Activated CD8-positive, alpha-beta T cell treated with anti-CD3 and anti-CD28 coated beads for 36 hours (primary cell): ENCODE results near the gene CXCL10. TPM values are rescaled to one million over a fixed set of nuclear protein-coding genes. Genes with fewer than 3 reads are reported as not detected.

Experiments
- ATAC-seq: fragments of 200-7000 bp; cut with Tn5 transposase; one replicate; pipeline ENCODE4 v1.10.0; 2021; ENCODE audit warnings: mild to moderate bottlenecking, moderate library complexity
- CTCF ChIA-PET: fragments of 350-600 bp; sonication (Branson Sonifier 250); formaldehyde crosslinking; loops from one replicate; lab custom pipeline; 2021; ENCODE audit warnings: antibody characterized with exemption; lab: Charles Lee
- POLR2A ChIA-PET: fragments of 350-600 bp; sonication (Branson Sonifier 250); formaldehyde crosslinking; loops from one replicate; lab custom pipeline; 2021; ENCODE audit warnings: antibody characterized with exemption; lab: Charles Lee
- DNase-seq: peaks from one replicate; pipeline ENCODE4 v3.0.0-alpha.2; 2020
- H3K27ac Mint-ChIP-seq: one replicate; pipeline ENCODE4 v1.8.0; 2021; ENCODE audit warnings: mild to moderate bottlenecking, mixed read lengths
- H3K27me3 Mint-ChIP-seq: one replicate; pipeline ENCODE4 v1.8.0; 2021; ENCODE audit warnings: mixed read lengths
- H3K36me3 Mint-ChIP-seq: one replicate; pipeline ENCODE4 v1.8.0; 2021; ENCODE audit warnings: low read depth, mixed read lengths
- H3K4me1 Mint-ChIP-seq: one replicate; pipeline ENCODE4 v1.8.0; 2021; ENCODE audit warnings: low read depth, mixed read lengths
- H3K4me3 Mint-ChIP-seq: one replicate; pipeline ENCODE4 v1.8.0; 2021; ENCODE audit warnings: mild to moderate bottlenecking, moderate library complexity, mixed read lengths
- H3K9me3 Mint-ChIP-seq: one replicate; pipeline ENCODE4 v1.8.0; 2021; ENCODE audit warnings: mixed read lengths
- intact Hi-C: fragments of 100-400 bp; cut with micrococcal nuclease; formaldehyde crosslinking; loops from one replicate; pipeline ENCODE4 v1.10.0; 2022
- total RNA-seq, 2 experiments: library from RNA; stranded (reverse); gene quantifications; one replicate each; pipeline ENCODE4 v1.2.3, GENCODE V29; 2021
- TF ChIP-seq, protein P1 (sequence below): fragments of 200-600 bp; IDR thresholded peaks from one replicate; pipeline ENCODE4 v1.8.0; 2022; ENCODE audit warnings: antibody characterized with exemption, mild to moderate bottlenecking

The CXCL10 gene
- total RNA-seq, 2 experiments from 2014 or later = 0.68 to 1.1 TPM

- CTCF ChIA-PET = interaction anchor here (0.7 kb wide), 1 partner anchor 118 kb away, joined by 3 read pairs; no protein-coding TSS in a partner anchor
- intact Hi-C loops = no loop called here
- no peaks in the 10 kb centered on the region for H3K4me1 Mint-ChIP-seq
Measured at GRCh38 chr4:76013540-76013939, 9.8 kb downstream of the CXCL10 start.

GRCh38 chr4:76012388-76012801 lies 10.9 kb downstream of the CXCL10 start:
- ChIA-PET CTCF (no interaction called here), POLR2A (no interaction called here)
- ATAC-seq (no peak), DNase-seq (no peak)
- Mint-ChIP-seq H3K4me3 (no peak overlapping the region), H3K27ac (no peak overlapping the region), H3K4me1 (no peaks in the 10 kb centered on the region), H3K36me3 (no peaks in the 10 kb centered on the region), H3K9me3 (no peaks in the 10 kb centered on the region), H3K27me3 (peaks cover 14% of the 10 kb centered on the region)
- TF ChIP-seq, protein P1, sequence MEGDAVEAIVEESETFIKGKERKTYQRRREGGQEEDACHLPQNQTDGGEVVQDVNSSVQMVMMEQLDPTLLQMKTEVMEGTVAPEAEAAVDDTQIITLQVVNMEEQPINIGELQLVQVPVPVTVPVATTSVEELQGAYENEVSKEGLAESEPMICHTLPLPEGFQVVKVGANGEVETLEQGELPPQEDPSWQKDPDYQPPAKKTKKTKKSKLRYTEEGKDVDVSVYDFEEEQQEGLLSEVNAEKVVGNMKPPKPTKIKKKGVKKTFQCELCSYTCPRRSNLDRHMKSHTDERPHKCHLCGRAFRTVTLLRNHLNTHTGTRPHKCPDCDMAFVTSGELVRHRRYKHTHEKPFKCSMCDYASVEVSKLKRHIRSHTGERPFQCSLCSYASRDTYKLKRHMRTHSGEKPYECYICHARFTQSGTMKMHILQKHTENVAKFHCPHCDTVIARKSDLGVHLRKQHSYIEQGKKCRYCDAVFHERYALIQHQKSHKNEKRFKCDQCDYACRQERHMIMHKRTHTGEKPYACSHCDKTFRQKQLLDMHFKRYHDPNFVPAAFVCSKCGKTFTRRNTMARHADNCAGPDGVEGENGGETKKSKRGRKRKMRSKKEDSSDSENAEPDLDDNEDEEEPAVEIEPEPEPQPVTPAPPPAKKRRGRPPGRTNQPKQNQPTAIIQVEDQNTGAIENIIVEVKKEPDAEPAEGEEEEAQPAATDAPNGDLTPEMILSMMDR = no peak
- intact Hi-C loops = no loop called here

More at GRCh38 chr4:76013540-76013939, 9.8 kb downstream of the CXCL10 start:
- Mint-ChIP-seq H3K4me3 (no peak overlapping the region), H3K9me3 (no peaks in the 10 kb centered on the region), H3K36me3 (no peaks in the 10 kb centered on the region), H3K27me3 (peaks cover 14% of the 10 kb centered on the region), H3K27ac (no peak overlapping the region)
- no peak for ATAC-seq
- no peak for DNase-seq
- POLR2A ChIA-PET = no interaction called here
- TF ChIP-seq, protein P1 = no peak

DNA sequence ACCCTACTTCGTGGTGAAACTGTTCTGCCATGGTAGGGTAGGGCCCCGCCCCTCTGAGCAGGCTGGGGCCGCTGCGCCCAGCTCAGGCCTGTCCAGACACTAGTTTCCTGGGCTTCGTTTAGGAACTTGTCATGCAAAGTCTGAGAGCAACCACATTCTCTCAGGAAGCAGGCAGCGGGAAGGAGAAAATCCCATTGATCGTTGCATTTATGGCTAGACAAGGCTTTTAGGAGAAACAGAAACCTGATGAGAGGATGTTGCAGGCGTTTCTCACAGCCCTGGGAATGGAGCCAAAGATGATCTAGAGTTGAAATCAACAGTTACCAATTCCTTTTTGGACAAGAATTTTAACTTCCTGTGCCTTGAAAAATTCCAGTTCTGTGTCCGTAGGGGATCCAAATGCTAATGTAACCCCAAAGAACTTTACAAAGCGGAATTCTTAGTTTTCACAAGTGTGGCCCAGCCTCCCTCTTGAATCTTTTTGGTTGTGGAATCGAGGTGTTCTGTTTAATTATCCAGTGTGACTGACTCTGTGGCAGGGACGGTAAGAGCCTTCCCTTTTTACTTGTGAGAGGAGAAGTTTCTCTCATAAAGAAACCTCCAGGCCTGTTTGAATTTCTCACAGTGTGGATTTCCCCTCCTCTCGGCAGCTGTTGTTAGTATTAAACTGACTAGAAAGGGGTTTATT lies 11.5 kb downstream of the CXCL10 start:
- Mint-ChIP-seq H3K4me3 (no peak overlapping the region), H3K27me3 (peaks cover 14% of the 10 kb centered on the region), H3K4me1 (no peaks in the 10 kb centered on the region), H3K36me3 (no peaks in the 10 kb centered on the region), H3K9me3 (no peaks in the 10 kb centered on the region), H3K27ac (no peak overlapping the region)
- ChIA-PET CTCF (no interaction called here), POLR2A (no interaction called here)
- no peak for DNase-seq
- TF ChIP-seq, protein P1 = no peak
- intact Hi-C loops = no loop called here
- ATAC-seq = no peak

GRCh38 chr4:76011018-76011670 lies 12.2 kb downstream of the CXCL10 start:
- TF ChIP-seq, protein P1 = no peak
- H3K9me3 Mint-ChIP-seq = no peaks in the 10 kb centered on the region
- intact Hi-C loops = no loop called here
- peaks cover 14% of the 10 kb centered on the region for H3K27me3 Mint-ChIP-seq
- H3K36me3 Mint-ChIP-seq = no peaks in the 10 kb centered on the region
- no peak for ATAC-seq
- ChIA-PET CTCF (no interaction called here), POLR2A (no interaction called here)
- H3K4me3 Mint-ChIP-seq = no peak overlapping the region
- H3K4me1 Mint-ChIP-seq = no peaks in the 10 kb centered on the region
- no peak for DNase-seq
- H3K27ac Mint-ChIP-seq = no peak overlapping the region

DNA sequence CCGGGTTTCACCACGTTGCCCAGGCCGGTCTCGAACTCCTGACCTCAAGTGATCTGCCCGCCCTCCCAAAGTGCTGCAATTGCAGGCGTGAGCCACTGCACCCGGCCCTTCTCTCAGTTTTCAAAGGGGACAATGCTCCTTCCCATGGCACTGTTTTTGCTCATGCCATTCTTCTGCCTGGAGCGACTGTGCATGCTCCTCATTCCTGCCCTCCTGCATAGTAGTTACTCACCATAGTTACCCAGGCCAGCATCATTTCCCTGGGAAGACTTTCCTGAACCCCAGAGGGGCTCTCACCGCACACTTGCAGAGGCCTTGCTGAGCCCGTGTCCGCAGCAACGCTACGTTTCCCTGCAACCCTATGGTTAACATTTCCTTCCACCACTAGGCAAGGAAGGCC lies 12.7 kb downstream of the CXCL10 start:
- ATAC-seq (no peak), DNase-seq (no peak)
- no peak overlapping the region for H3K4me3 Mint-ChIP-seq
- intact Hi-C loops = no loop called here
- H3K4me1 Mint-ChIP-seq = no peaks in the 10 kb centered on the region
- TF ChIP-seq, protein P1 = no peak
- ChIA-PET CTCF (no interaction called here), POLR2A (interaction anchor here (0.5 kb wide), 1 partner anchor 14 kb away, joined by 3 read pairs; no protein-coding TSS in a partner anchor)
- peaks cover 18% of the 10 kb centered on the region for H3K27me3 Mint-ChIP-seq
- H3K9me3 Mint-ChIP-seq = no peaks in the 10 kb centered on the region
- no peak overlapping the region for H3K27ac Mint-ChIP-seq
- no peaks in the 10 kb centered on the region for H3K36me3 Mint-ChIP-seq
